Liver (tissue), 9 donors: ENCODE measurements around the gene CLEC2A. TPM values are rescaled to one million over a fixed set of nuclear protein-coding genes. Genes with fewer than 3 reads are reported as not detected.

ENCODE experiments used
- DNase-seq: peaks from one replicate; pipeline ENCODE4 v3.0.0-alpha.2; 2017; ENCODE audit warnings: low spot score
- H3K27ac ChIP-seq, 2 donors: one replicate each; pipeline ENCODE4 v1.7.0; 2013; ENCODE audit warnings: inconsistent platforms in 2 of 2, low read length in 2 of 2, control low read depth in 1 of 2, low read depth in 1 of 2, mild to moderate bottlenecking in 1 of 2
- H3K27me3 ChIP-seq, 4 donors: one replicate each; pipeline versions ENCODE4 v1.6.1 to v1.7.0; 2013; ENCODE audit warnings: low read length in 3 of 4, inconsistent platforms in 1 of 4, mild to moderate bottlenecking in 1 of 4, moderate library complexity in 1 of 4; ENCODE audit not compliant: control insufficient read depth in 4 of 4, insufficient read depth in 4 of 4
- H3K36me3 ChIP-seq, 4 donors: one replicate each; pipeline versions ENCODE4 v1.6.1 to v1.7.0; 2013; ENCODE audit warnings: low read length in 3 of 4, mild to moderate bottlenecking in 3 of 4, low read depth in 1 of 4, moderate library complexity in 1 of 4; ENCODE audit not compliant: control insufficient read depth in 4 of 4, insufficient read depth in 3 of 4
- H3K4me1 ChIP-seq, 4 donors: one replicate each; pipeline versions ENCODE4 v1.6.1 to v1.7.0; 2013; ENCODE audit warnings: low read length in 3 of 4, mild to moderate bottlenecking in 3 of 4, moderate library complexity in 1 of 4; ENCODE audit not compliant: control insufficient read depth in 4 of 4, insufficient read depth in 4 of 4
- H3K4me3 ChIP-seq, 3 donors: one replicate each; pipeline versions ENCODE4 v1.6.1 to v1.7.0; 2013; ENCODE audit warnings: low read length in 3 of 3, control low read depth in 1 of 3, low read depth in 1 of 3, mild to moderate bottlenecking in 1 of 3
- H3K9ac ChIP-seq, 2 donors: one replicate each; pipeline ENCODE4 v1.7.0; 2013; ENCODE audit warnings: low read length in 2 of 2, mild to moderate bottlenecking in 2 of 2, moderate library complexity in 2 of 2, control low read depth in 1 of 2, low read depth in 1 of 2
- H3K9me3 ChIP-seq, 4 donors: one replicate each; pipeline versions ENCODE4 v1.6.1 to v1.7.0; 2013; ENCODE audit warnings: low read length in 3 of 4; ENCODE audit not compliant: control insufficient read depth in 4 of 4
- ATF3 ChIP-seq: IDR thresholded peaks from 2 replicates; pipeline ENCODE4 v1.6.1; 2016; ENCODE audit warnings: antibody characterized with exemption
- CTCF ChIP-seq: fragments of 150-350 bp; IDR thresholded peaks from 2 replicates; pipeline ENCODE4 v1.5.1; 2017; ENCODE audit warnings: improper control_type of control experiment, low read depth, low read length; ENCODE audit not compliant: missing input control
- EGR1 ChIP-seq, 2 donors: IDR thresholded peaks; 2 replicates each; pipeline ENCODE4 v1.6.1; 2016 to 2018; ENCODE audit warnings: antibody characterized with exemption in 2 of 2, low read depth in 2 of 2
- FOXA1 ChIP-seq: IDR thresholded peaks from 2 replicates; pipeline ENCODE4 v1.6.1; 2016; ENCODE audit warnings: antibody characterized with exemption
- FOXA2 ChIP-seq: IDR thresholded peaks from 2 replicates; pipeline ENCODE4 v1.6.1; 2016; ENCODE audit warnings: antibody characterized with exemption
- GABPA ChIP-seq, 2 donors: IDR thresholded peaks in 1 of 2; conservative IDR thresholded peaks in 1 of 2; 2 replicates each; pipeline ENCODE4 v1.6.1; 2016; ENCODE audit warnings: antibody characterized with exemption in 2 of 2, mild to moderate bottlenecking in 1 of 2, moderate library complexity in 1 of 2
- HNF4A ChIP-seq, 2 donors: conservative IDR thresholded peaks; 2 replicates each; pipeline ENCODE4 v1.6.1; 2016; ENCODE audit warnings: antibody characterized with exemption in 2 of 2, mild to moderate bottlenecking in 2 of 2
- HNF4G ChIP-seq: IDR thresholded peaks from 2 replicates; pipeline ENCODE4 v1.6.1; 2016; ENCODE audit warnings: antibody characterized with exemption
- JUND ChIP-seq, 2 donors: IDR thresholded peaks; 2 replicates each; pipeline ENCODE4 v1.6.1; 2016; ENCODE audit warnings: antibody characterized with exemption in 2 of 2
- MAX ChIP-seq: IDR thresholded peaks from 2 replicates; pipeline ENCODE4 v1.6.1; 2016; ENCODE audit warnings: antibody characterized with exemption
- NR2F2 ChIP-seq: IDR thresholded peaks from 2 replicates; pipeline ENCODE4 v1.6.1; 2016; ENCODE audit warnings: antibody characterized with exemption
- RAD21 ChIP-seq, 2 donors: IDR thresholded peaks; 2 replicates each; pipeline ENCODE4 v1.6.1; 2016; ENCODE audit warnings: antibody characterized with exemption in 2 of 2, mild to moderate bottlenecking in 2 of 2
- REST ChIP-seq: IDR thresholded peaks from 2 replicates; pipeline ENCODE4 v1.6.1; 2016; ENCODE audit warnings: antibody characterized with exemption, mild to moderate bottlenecking
- RXRA ChIP-seq, 2 donors: IDR thresholded peaks; 2 replicates each; pipeline ENCODE4 v1.6.1; 2017 to 2018; ENCODE audit warnings: antibody characterized with exemption in 2 of 2, mild to moderate bottlenecking in 1 of 2
- SP1 ChIP-seq: IDR thresholded peaks from 2 replicates; pipeline ENCODE4 v1.6.1; 2018; ENCODE audit warnings: antibody characterized with exemption, mild to moderate bottlenecking
- TAF1 ChIP-seq: conservative IDR thresholded peaks from 2 replicates; pipeline ENCODE4 v1.6.1; 2016; ENCODE audit warnings: antibody characterized with exemption, mild to moderate bottlenecking
- YY1 ChIP-seq: IDR thresholded peaks from 2 replicates; pipeline ENCODE4 v1.6.1; 2016; ENCODE audit warnings: antibody characterized with exemption, mild to moderate bottlenecking
- ZBTB33 ChIP-seq: IDR thresholded peaks from 2 replicates; pipeline ENCODE4 v1.6.1; 2016; ENCODE audit warnings: antibody characterized with exemption
- WGBS: extraction: QIAGEN DNeasy Blood & Tissue Kit; methylation state at CpG from one replicate; pipeline ENCODE4 v1.1.7; 2013; 5-methylcytosine and 5-hydroxymethylcytosine counted together
- polyA plus RNA-seq, 2 donors: library from polyadenylated mRNA; stranded (reverse) in 1 of 2; unstranded in 1 of 2; fragments of 200-250 nt in 1 of 2; fragments of >200 nt in 1 of 2; fragmentation: Nextera tagmentation in 1 of 2; extraction: Ambion mirVana in 1 of 2; gene quantifications; one replicate each; pipeline versions ENCODE4 v1.2.1 to v1.2.3, GENCODE V29; 2013 to 2015
- total RNA-seq, 2 donors: library from RNA; depleted of rRNA; stranded (reverse); fragments of >200 nt; gene quantifications; one replicate each; pipeline ENCODE4 v1.2.3, GENCODE V29; 2014
- donor health status: healthy.
- donor health status: healthy.
- donor health status: healthy.
- donor health status: healthy.
- donor health status: healthy.

CLEC2A gene
- total and polyA plus RNA-seq, 4 donors, result not detected

GRCh38 chr12:9900930-9901329 lies 31.2 kb downstream of the CLEC2A start:
- Histone ChIP-seq H3K4me1 (peaks cover 0 to 15% (median 6%) of the 10 kb centered on the region in 4 donors), H3K27me3 (no peaks in the 10 kb centered on the region), H3K9ac (no peak overlapping the region), H3K27ac (peak overlapping the region; percentile 12 to 36), H3K4me3 (no peak overlapping the region), H3K9me3 (peaks cover 4 to 15% (median 6%) of the 10 kb centered on the region in 4 donors), H3K36me3 (no peaks in the 10 kb centered on the region)
- 35% methylated on average over 2 of the region's 2 CpGs for WGBS
- TF ChIP-seq RXRA (IDR thresholded peaks at IDR 0.05) (peak; percentile 44 to 65), CTCF (no peak), HNF4A (conservative IDR thresholded peaks at IDR 0.05) (peak; percentile 29 to 58), SP1 (peak; percentile 51), TAF1 (no peak), NR2F2 (no peak), ZBTB33 (no peak), MAX (no peak), RAD21 (IDR thresholded peaks at IDR 0.05) (no peak), YY1 (peak; percentile 58), JUND (IDR thresholded peaks at IDR 0.05) (peak in 1 of 2 donors; percentile 16), EGR1 (IDR thresholded peaks at IDR 0.05; ENCODE audit: low read depth in 2 of 2) (no peak), GABPA (IDR thresholded peaks at IDR 0.05 in 1 of 2, conservative IDR thresholded peaks at IDR 0.05 in 1 of 2) (no peak), FOXA2 (no peak), ATF3 (peak; percentile 12), FOXA1 (no peak), HNF4G (peak; percentile 10)
- DNase-seq, result no peak

- no peaks in the 10 kb centered on the region for H3K36me3 ChIP-seq
- no peaks in the 10 kb centered on the region for H3K27me3 ChIP-seq
- no peak for DNase-seq
- H3K27ac ChIP-seq, result no peak overlapping the region
- H3K9me3 ChIP-seq, result peaks cover 4 to 12% (median 6%) of the 10 kb centered on the region in 4 donors
- no peak for TF ChIP-seq RXRA (IDR thresholded peaks at IDR 0.05)
- TF ChIP-seq JUND (IDR thresholded peaks at IDR 0.05), result no peak
- no peak for TF ChIP-seq RAD21 (IDR thresholded peaks at IDR 0.05)
- no peak for TF ChIP-seq SP1
- no peak for TF ChIP-seq HNF4A (conservative IDR thresholded peaks at IDR 0.05)
- TF ChIP-seq FOXA1, result no peak
- TF ChIP-seq REST, result no peak
- TF ChIP-seq MAX, result no peak
- TF ChIP-seq GABPA (IDR thresholded peaks at IDR 0.05 in 1 of 2, conservative IDR thresholded peaks at IDR 0.05 in 1 of 2), result no peak
- no peak for TF ChIP-seq YY1
- no peak for TF ChIP-seq ATF3
- no peak for TF ChIP-seq CTCF
- TF ChIP-seq HNF4G, result no peak
- no peak for TF ChIP-seq FOXA2
- TF ChIP-seq NR2F2, result no peak
- 97% methylated on average over 2 of the region's 2 CpGs for WGBS
- H3K9ac ChIP-seq, result no peak overlapping the region
- H3K4me3 ChIP-seq, result no peak overlapping the region
- H3K4me1 ChIP-seq, result peaks cover 0 to 15% (median 6%) of the 10 kb centered on the region in 4 donors
Measured at GRCh38 chr12:9899209-9899608, 33.0 kb downstream of the CLEC2A start.
